ENCODE data around the gene GJB4.
A peak's percentile ranks its signal among the peaks of the same experiment; 100 is the strongest.

GJB4 gene

DNA sequence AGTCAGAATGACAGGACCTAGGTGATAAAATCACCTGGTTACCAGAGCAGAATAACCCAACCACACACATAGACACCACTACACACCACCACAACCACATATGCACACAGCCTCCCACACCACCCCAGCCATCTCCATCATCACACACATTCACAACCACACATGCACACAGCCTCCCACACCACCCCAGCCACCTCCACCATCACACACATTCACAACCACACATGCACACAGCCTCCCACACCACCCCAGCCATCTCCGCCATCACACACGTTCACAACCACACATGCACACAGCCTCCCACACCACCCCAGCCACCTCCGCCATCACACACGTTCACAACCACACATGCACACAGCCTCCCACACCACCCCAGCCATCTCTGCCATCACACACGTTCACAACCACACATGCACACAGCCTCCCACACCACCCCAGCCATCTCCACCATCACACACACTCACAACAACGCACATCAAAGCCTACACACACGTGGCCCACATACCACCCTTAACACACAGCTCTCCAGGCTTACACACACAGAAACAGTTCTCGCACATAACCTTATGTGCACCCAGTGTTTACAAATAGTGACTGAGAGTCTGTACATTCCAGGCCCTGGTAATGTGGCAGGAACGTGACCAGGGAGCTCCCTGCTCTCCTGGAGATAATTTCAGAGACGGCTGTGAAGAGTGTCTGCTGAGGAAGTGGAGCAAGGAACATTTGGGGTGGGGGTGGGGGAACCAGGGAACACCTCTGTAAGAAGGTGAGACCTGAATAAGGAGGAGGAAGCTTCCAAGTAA lies 18.2 kb downstream of the GJB4 start:
- DNase-seq (ENCODE audit: low spot score) = no peak
- FAIRE-seq = no peak

- FAIRE-seq (no peak), DNase-seq (ENCODE audit: low spot score) (no peak)
Observed at GRCh38 chr1:34778381-34778780, 18.8 kb downstream of the GJB4 start.

DNA sequence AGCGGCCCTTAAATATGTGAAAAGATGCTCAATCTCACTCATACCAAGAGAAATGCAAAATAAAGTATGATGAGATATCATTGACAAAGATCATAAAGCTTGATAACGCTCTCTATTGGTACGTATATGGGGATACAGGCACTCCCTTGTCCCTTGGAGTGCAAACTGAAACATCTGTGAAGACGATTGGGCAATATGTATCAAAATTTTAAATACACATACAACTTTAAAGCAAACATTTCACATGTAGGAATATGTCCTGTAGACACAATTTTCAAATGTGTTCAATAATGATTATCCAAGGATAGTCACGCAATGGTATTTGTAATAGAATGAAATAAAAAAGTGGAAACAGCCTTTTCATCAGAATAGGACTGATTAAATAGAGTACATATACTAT lies 19.5 kb downstream of the GJB4 start:
- no peak for FAIRE-seq

DNA sequence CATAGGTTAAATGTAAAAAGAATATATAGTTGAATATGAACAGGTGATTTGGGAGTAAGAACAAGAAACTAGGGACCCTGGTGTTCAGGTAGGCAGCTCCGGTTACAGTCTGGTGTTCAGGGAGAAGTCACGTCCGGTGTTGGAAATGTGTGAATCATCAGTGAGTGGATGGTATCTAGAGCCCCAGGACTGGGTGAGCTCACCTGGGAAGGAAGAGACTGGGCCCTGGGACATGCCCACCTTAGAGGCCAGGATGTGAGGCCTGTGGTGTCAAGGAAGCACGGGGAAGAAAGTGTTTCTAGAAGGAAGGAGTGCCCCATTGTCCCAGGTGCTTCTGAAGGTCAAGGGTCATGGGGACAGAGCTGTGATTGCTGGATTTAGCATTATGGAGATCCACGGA lies 20.0 kb downstream of the GJB4 start:
- DNase-seq (ENCODE audit: low spot score) (no peak), FAIRE-seq (no peak)

More for the DNA sequence above, 19.5 kb downstream of the GJB4 start:
- DNase-seq (ENCODE audit: low spot score) = no peak

DNA sequence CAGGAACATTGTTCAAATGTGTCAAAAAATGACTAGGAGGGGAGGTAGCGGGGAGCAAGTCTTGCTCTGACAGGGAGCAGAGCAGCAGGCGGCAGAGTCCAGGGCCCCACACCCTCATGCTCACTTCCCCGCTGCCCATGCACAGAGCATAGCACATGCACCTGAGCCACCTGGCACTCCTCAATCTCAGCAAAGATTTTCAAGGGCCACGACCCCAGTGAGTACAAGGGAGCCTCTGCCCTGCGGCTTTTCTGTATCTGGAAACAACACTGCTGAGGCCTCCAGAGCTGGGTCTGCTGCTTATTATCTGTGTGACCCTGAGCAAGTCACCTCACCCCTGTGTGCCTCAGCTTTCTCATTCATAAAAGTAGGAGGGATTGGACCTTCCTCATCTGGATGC lies 20.4 kb downstream of the GJB4 start:
- DNase-seq (ENCODE audit: low spot score) = no peak
- FAIRE-seq = no peak

- DNase-seq (ENCODE audit: low spot score) = no peak
Observed at GRCh38 chr1:34780528-34780927, 21.0 kb downstream of the GJB4 start.

GRCh38 chr1:34781071-34781843 lies 21.7 kb downstream of the GJB4 start, which contains the start of gene GJB3:
Gene GJB3, plus strand, starts transcription at chr1:34781214. Its CDS starts 3,549 bp downstream, at chr1:34784763.
- FAIRE-seq (no peak), DNase-seq (ENCODE audit: low spot score) (no peak)

More at GRCh38 chr1:34780528-34780927, 21.0 kb downstream of the GJB4 start:
- FAIRE-seq = no peak

GRCh38 chr1:34781844-34782391 lies 22.4 kb downstream of the GJB4 start:
- DNase-seq (ENCODE audit: low spot score) (no peak), FAIRE-seq (no peak)

DNA sequence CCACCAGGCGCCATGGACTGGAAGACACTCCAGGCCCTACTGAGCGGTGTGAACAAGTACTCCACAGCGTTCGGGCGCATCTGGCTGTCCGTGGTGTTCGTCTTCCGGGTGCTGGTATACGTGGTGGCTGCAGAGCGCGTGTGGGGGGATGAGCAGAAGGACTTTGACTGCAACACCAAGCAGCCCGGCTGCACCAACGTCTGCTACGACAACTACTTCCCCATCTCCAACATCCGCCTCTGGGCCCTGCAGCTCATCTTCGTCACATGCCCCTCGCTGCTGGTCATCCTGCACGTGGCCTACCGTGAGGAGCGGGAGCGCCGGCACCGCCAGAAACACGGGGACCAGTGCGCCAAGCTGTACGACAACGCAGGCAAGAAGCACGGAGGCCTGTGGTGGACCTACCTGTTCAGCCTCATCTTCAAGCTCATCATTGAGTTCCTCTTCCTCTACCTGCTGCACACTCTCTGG lies 25.2 kb downstream of the GJB4 start:
- DNase-seq (ENCODE audit: low spot score) (no peak), FAIRE-seq (no peak)

DNA sequence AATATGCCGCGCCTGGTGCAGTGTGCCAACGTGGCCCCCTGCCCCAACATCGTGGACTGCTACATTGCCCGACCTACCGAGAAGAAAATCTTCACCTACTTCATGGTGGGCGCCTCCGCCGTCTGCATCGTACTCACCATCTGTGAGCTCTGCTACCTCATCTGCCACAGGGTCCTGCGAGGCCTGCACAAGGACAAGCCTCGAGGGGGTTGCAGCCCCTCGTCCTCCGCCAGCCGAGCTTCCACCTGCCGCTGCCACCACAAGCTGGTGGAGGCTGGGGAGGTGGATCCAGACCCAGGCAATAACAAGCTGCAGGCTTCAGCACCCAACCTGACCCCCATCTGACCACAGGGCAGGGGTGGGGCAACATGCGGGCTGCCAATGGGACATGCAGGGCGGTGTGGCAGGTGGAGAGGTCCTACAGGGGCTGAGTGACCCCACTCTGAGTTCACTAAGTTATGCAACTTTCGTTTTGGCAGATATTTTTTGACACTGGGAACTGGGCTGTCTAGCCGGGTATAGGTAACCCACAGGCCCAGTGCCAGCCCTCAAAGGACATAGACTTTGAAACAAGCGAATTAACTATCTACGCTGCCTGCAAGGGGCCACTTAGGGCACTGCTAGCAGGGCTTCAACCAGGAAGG lies 25.8 kb downstream of the GJB4 start:
- DNase-seq (ENCODE audit: low spot score) = no peak
- no peak for FAIRE-seq

GRCh38 chr1:34785875-34786470 lies 26.4 kb downstream of the GJB4 start:
- no peak for FAIRE-seq

DNA sequence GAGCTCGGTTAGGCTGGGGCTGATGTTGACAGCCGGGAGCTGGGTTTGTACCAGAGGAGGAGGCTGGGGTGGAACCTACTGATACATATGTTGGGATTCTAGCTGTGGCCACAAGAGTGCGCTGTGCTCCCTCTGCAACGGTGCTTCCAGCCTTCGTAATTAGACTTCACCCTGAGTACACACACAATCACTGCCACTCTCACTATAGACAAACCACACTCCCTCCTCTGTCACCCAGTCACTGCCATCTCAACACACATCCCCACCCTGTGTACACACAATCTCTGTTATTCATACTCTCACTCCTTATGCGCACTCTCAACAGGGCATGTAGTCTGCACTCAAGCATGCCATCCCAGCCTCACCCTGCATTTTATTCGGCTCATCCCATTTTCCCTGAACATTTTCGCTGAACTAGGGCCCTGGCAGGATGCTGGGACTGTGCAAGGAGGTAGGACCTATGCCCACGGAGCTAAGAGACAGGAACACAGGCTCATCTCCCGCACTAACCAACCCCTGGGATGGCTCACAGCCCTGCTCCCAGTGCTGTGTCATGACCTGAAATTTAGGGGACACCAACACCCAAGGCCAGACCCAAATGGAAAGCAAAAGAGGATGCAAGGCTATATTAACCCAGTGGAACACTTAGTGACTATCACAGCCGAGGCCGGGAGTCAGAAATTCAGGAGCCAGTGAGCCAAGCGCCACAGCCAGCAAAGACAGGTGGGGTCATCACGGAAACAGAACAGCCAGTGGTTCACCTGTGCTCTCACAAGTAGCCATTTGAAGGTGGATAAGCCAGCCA lies 27.2 kb downstream of the GJB4 start:
- FAIRE-seq = no peak
- peak; percentile 60 for DNase-seq (ENCODE audit: low spot score)

More at GRCh38 chr1:34785875-34786470, 26.4 kb downstream of the GJB4 start:
- DNase-seq (ENCODE audit: low spot score) = no peak

DNA sequence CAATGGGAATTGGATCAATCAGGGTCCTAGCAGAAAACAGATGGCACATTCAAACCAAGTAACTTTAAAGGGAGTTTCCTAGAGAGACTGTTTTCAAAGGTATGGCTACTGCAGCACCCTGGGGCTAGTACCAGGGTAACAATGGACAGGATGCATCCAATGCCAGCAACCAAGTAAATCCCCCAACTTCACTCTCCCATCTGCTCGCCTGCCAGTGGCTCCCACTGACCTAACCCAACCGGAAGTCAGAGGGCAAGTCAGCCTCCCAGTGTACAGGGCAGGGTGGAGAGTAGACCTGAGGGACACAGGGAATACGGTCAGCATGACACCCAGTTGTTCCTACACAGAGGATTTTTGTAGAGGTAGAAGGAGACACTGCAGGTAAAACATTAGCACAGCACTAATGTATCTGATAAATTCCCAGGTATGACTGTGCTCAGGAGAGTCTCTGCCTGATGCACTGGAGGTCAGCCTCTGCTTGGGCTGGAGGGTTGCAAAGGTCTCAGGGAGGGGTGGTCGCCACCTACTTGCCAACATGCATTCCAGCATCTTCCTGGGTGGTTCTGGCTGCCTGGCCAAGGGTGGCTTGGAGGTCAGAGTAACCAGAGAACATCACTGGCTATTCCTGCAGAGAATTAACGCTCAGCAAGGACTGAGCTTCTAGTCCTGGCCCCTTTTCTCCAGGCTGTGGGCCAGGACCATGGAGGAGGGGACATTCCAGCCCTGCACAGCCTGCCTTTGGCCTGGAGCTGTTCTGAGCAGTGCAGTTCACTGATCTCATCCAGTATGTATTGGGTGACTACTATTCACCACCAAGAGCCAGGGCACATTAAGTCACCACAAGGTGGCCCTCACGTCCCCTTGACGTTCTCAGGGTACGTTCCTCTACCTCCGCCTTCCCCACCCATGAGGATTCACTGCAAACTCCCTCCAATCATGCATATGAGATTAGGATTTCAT lies 28.2 kb downstream of the GJB4 start:
- FAIRE-seq (no peak), DNase-seq (ENCODE audit: low spot score) (no peak)

- no peak for DNase-seq (ENCODE audit: low spot score)
- FAIRE-seq = no peak
Observed at GRCh38 chr1:34790985-34791384, 31.4 kb downstream of the GJB4 start.

DNA sequence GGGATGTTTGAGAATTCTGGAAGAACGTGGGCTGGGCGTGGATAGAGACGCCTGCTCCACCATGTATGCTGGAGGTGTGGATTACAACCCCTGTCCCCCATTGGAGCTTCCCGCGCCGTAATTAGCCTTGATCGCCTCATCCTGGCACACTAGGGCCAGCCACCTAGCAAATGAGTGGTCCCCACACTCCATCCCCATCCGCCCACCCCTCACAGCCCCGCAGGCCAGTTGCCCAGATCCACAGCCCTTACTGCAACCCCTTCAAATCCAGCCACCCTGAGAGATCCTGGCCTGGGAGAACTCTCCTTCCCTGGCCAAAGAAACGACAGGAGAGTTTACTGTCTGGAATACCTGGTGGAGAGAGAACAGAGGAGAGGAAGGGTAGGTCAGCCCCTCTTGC lies 32.9 kb downstream of the GJB4 start:
- no peak for FAIRE-seq
- no peak for DNase-seq (ENCODE audit: low spot score)

GRCh38 chr1:34792868-34793727 lies 33.6 kb downstream of the GJB4 start, which contains the start of gene GJA4:
Gene GJA4, plus strand, starts transcription at chr1:34792999. Its CDS starts 1,215 bp downstream, at chr1:34794214.
- FAIRE-seq = no peak

GRCh38 chr1:34794001-34794789 lies 34.7 kb downstream of the GJB4 start:
- peak; percentile 66 for DNase-seq (ENCODE audit: low spot score)
- peak; percentile 52 for FAIRE-seq

More at GRCh38 chr1:34792868-34793727, 33.6 kb downstream of the GJB4 start, which contains the start of gene GJA4:
- no peak for DNase-seq (ENCODE audit: low spot score)
